Left ventricle myocardium superior (tissue), 1 donor: ENCODE data around the gene CEP192. TPM values are rescaled to one million over a fixed set of nuclear protein-coding genes. Genes with fewer than 3 reads are reported as not detected.
"Not testable (repeated sequence)": the region's sequence is repeated elsewhere in the genome, so short reads cannot be mapped to it uniquely, and the experiment has no call there.

Experiments used
- ATAC-seq: fragments of 200-7000 bp; cut with Tn5 transposase; one replicate; pipeline ENCODE4 v1.9.1; 2020; ENCODE audit warnings: mild to moderate bottlenecking, moderate library complexity
- DNase-seq: peaks from one replicate; pipeline ENCODE4 v3.0.0-alpha.2; 2020
- intact Hi-C: fragments of 100-400 bp; cut with micrococcal nuclease; formaldehyde crosslinking; loops from one replicate; pipeline ENCODE4 v1.11.0; 2022
- total RNA-seq: library from RNA; stranded (reverse); fragmentation: NEBNext Ultra II Directional; extraction: Animal tissue kit (Norgen Biotek cat#: 25700); gene quantifications from one replicate; pipeline ENCODE4 v1.2.1, GENCODE V29; 2021
- donor health status: DM: no; HTN: yes; CAD: no; lungs with severe emphysema.

CEP192 gene
- total RNA-seq, 1 donor from 2014 or later: 26.7 TPM

- DNase-seq: no peak
- ATAC-seq: peak; percentile 41
- intact Hi-C loops: no loop called here
These were observed 86.3 kb downstream of the CEP192 start for GRCh38 chr18:13077473-13077872.

GRCh38 chr18:13078065-13078464 lies 86.9 kb downstream of the CEP192 start:
- intact Hi-C loops, DNase-seq, ATAC-seq: not testable (repeated sequence)

GRCh38 chr18:13086906-13087305 lies 95.7 kb downstream of the CEP192 start:
- ATAC-seq (peak; percentile 68), DNase-seq (no peak)
- intact Hi-C loops: no loop called here

GRCh38 chr18:13095466-13095865 lies 104.3 kb downstream of the CEP192 start:
- no peak for DNase-seq
- intact Hi-C loops: no loop called here
- no peak for ATAC-seq

GRCh38 chr18:13096232-13096631 lies 105.1 kb downstream of the CEP192 start:
- intact Hi-C loops: no loop called here
- ATAC-seq: no peak
- no peak for DNase-seq

- no peak for ATAC-seq
These were observed 105.6 kb downstream of the CEP192 start for GRCh38 chr18:13096719-13097118.

GRCh38 chr18:13098104-13098503 lies 106.9 kb downstream of the CEP192 start:
- ATAC-seq, DNase-seq, intact Hi-C loops: not testable (repeated sequence)

More at GRCh38 chr18:13096719-13097118, 105.6 kb downstream of the CEP192 start:
- intact Hi-C loops: no loop called here
- no peak for DNase-seq

GRCh38 chr18:13099113-13099512 lies 108.0 kb downstream of the CEP192 start:
- no peak for DNase-seq
- intact Hi-C loops: no loop called here
- ATAC-seq: no peak

- DNase-seq (no peak), ATAC-seq (peak; percentile 74)
- intact Hi-C loops: no loop called here
These were observed 109.9 kb downstream of the CEP192 start for GRCh38 chr18:13100942-13101658.

- DNase-seq (no peak), ATAC-seq (peak; percentile 22)
- intact Hi-C loops: no loop called here
These were observed 110.6 kb downstream of the CEP192 start for GRCh38 chr18:13101659-13102197.

- no peak for ATAC-seq
- no peak for DNase-seq
- intact Hi-C loops: no loop called here
These were observed 112.2 kb downstream of the CEP192 start for GRCh38 chr18:13103366-13103765.

- ATAC-seq (no peak), DNase-seq (no peak)
- intact Hi-C loops: no loop called here
These were observed 113.9 kb downstream of the CEP192 start for GRCh38 chr18:13105059-13105458.

GRCh38 chr18:13107074-13107473 lies 115.9 kb downstream of the CEP192 start:
- no peak for ATAC-seq
- intact Hi-C loops: no loop called here
- no peak for DNase-seq

- intact Hi-C loops: no loop called here
- DNase-seq: no peak
- ATAC-seq: no peak
These were observed 117.2 kb downstream of the CEP192 start for GRCh38 chr18:13108330-13108729.

GRCh38 chr18:13110559-13110958 lies 119.4 kb downstream of the CEP192 start:
- no peak for DNase-seq
- ATAC-seq: peak; percentile 53
- intact Hi-C loops: no loop called here

GRCh38 chr18:13112982-13113381 lies 121.8 kb downstream of the CEP192 start:
- ATAC-seq (peak; percentile 99), DNase-seq (peak; percentile 89)
- intact Hi-C loops: no loop called here

- no peak for DNase-seq
- no peak for ATAC-seq
- intact Hi-C loops: no loop called here
These were observed 129.1 kb downstream of the CEP192 start for GRCh38 chr18:13120255-13120654.

GRCh38 chr18:13120983-13121441 lies 129.8 kb downstream of the CEP192 start:
- ATAC-seq (peak; percentile 35), DNase-seq (no peak)
- intact Hi-C loops: no loop called here

GRCh38 chr18:13124411-13124810 lies 133.2 kb downstream of the CEP192 start:
- intact Hi-C loops: no loop called here
- DNase-seq (no peak), ATAC-seq (peak; percentile 66)

GRCh38 chr18:13125191-13125590 lies 134.0 kb downstream of the CEP192 start:
- ATAC-seq (no peak), DNase-seq (no peak)
- intact Hi-C loops: no loop called here
